Ovary (tissue), 9 donors: ENCODE measurements around the gene ZNF543. TPM values are rescaled to one million over a fixed set of nuclear protein-coding genes. Genes with fewer than 3 reads are reported as not detected.

Source experiments
- DNase-seq, 5 donors: peaks; one replicate each; pipeline ENCODE4 v3.0.0-alpha.2; 2019 to 2020
- H3K27ac ChIP-seq, 2 donors: fragments of 200-600 bp; one replicate each; pipeline versions ENCODE4 v1.5.1 to v1.8.0; 2019 to 2022
- H3K27me3 ChIP-seq: fragments of 200-600 bp; one replicate; pipeline ENCODE4 v1.8.0; 2022
- H3K36me3 ChIP-seq: fragments of 200-600 bp; sonication (generic); one replicate; pipeline ENCODE4 v1.5.1; 2019
- H3K4me1 ChIP-seq: one replicate; pipeline ENCODE4 v1.8.1; 2013; ENCODE audit warnings: mild to moderate bottlenecking, moderate library complexity; ENCODE audit not compliant: insufficient read depth
- H3K4me3 ChIP-seq: fragments of 200-600 bp; sonication (generic); one replicate; pipeline ENCODE4 v1.5.1; 2017
- H3K9me3 ChIP-seq, 2 donors: fragments of 200-600 bp in 1 of 2; sonication (generic) in 1 of 2; one replicate each; pipeline versions ENCODE4 v1.5.1 to v1.8.1; 2013 to 2019; ENCODE audit warnings: mild to moderate bottlenecking in 1 of 2, moderate library complexity in 1 of 2
- EP300 ChIP-seq: sonication (generic); formaldehyde crosslinking; IDR thresholded peaks from one replicate; pipeline ENCODE4 v1.6.1; 2017; ENCODE audit warnings: antibody characterized with exemption
- POLR2A ChIP-seq: fragments of 450-650 bp; IDR thresholded peaks from one replicate; pipeline ENCODE4 v1.6.1; 2017; ENCODE audit warnings: antibody characterized with exemption, mild to moderate bottlenecking, moderate library complexity
- WGBS, 3 donors: extraction: QIAGEN DNeasy Blood & Tissue Kit in 1 of 3; methylation state at CpG; one replicate each; pipeline versions ENCODE4 v1.1.5 to v1.1.7; 2013 to 2017; 5-methylcytosine and 5-hydroxymethylcytosine counted together
- intact Hi-C, 4 donors: fragments of 100-400 bp; cut with DNase I; formaldehyde crosslinking; loops; one replicate each; pipeline versions ENCODE4 v1.11.0 to v1.15.1; 2022 to 2023
- polyA plus RNA-seq, 2 donors: library from polyadenylated mRNA; stranded (reverse); fragments of 200-250 nt in 1 of 2; fragments of 350-450 nt in 1 of 2; fragmentation: Illumina TruSeq in 1 of 2; extraction: RNeasy Lipid Tissue Mini Kit (QIAGEN cat#74804) in 1 of 2; gene quantifications; one replicate each; pipeline ENCODE4 v1.2.3, GENCODE V29; 2013 to 2014
- total RNA-seq, 7 donors: library from RNA; depleted of rRNA in 2 of 7; stranded (reverse); fragments of >200 nt in 2 of 7; fragmentation: NEBNext Ultra II Directional in 3 of 7; extraction: Animal tissue kit (Norgen Biotek cat#: 25700) in 3 of 7; gene quantifications; one replicate each; pipeline versions ENCODE4 v1.1.0 to v1.2.4, GENCODE V29; 2016 to 2023
- TF ChIP-seq, protein P1 (sequence below), 3 donors: fragments of 450-650 bp in 2 of 3; fragments of 200-600 bp in 1 of 3; IDR thresholded peaks; one replicate each; pipeline versions ENCODE4 v1.5.1 to v1.8.0; 2016 to 2022; ENCODE audit warnings: antibody characterized with exemption in 3 of 3, mild to moderate bottlenecking in 1 of 3
- donor health status: DM: no; HTN: no; CAD: no; lungs with moderate emphysema.
- donor health status: DM: no; HTN: no; CAD: no.
- donor health status: Bipolar disorder and iron deficiency.
- donor health status: DM: yes; HTN: yes; CAD: no.
- donor health status: DM: no; HTN: no; CAD: no.
- donor health status: DM: yes; HTN: yes; CAD: no.

The ZNF543 gene
- total and polyA plus RNA-seq, 9 donors = 4.0 to 12.9 (median 9.3) TPM

DNA sequence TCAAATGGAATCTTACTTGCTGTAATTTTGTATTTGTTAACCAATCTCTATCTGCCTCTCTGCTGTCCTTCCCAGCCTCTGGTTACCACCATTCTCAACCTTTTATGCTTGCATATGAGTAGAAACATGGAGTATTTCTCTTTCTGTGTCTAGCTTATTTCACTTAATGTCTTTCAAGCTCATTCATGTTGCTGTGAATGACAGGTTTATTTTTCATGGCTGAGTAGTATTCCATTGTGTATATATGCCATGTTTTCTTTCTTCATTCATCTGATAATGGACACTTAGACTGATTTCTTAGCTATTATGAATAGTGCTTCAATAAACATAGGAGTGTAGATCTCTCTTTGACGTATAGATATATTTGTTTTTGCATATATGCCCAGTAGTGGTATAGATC lies 26.6 kb upstream of the ZNF543 start:
- DNase-seq = no peak
- H3K9me3 ChIP-seq = peaks cover 9 to 47% of the 10 kb centered on the region in 2 donors
- H3K27me3 ChIP-seq = no peaks in the 10 kb centered on the region
- TF ChIP-seq, protein P1, sequence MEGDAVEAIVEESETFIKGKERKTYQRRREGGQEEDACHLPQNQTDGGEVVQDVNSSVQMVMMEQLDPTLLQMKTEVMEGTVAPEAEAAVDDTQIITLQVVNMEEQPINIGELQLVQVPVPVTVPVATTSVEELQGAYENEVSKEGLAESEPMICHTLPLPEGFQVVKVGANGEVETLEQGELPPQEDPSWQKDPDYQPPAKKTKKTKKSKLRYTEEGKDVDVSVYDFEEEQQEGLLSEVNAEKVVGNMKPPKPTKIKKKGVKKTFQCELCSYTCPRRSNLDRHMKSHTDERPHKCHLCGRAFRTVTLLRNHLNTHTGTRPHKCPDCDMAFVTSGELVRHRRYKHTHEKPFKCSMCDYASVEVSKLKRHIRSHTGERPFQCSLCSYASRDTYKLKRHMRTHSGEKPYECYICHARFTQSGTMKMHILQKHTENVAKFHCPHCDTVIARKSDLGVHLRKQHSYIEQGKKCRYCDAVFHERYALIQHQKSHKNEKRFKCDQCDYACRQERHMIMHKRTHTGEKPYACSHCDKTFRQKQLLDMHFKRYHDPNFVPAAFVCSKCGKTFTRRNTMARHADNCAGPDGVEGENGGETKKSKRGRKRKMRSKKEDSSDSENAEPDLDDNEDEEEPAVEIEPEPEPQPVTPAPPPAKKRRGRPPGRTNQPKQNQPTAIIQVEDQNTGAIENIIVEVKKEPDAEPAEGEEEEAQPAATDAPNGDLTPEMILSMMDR (IDR thresholded peaks at IDR 0.05) = no peak
- no peak for TF ChIP-seq POLR2A
- no peak for TF ChIP-seq EP300
- H3K4me3 ChIP-seq = no peak overlapping the region
- H3K27ac ChIP-seq = no peak overlapping the region
- no peaks in the 10 kb centered on the region for H3K4me1 ChIP-seq
- intact Hi-C loops = no loop called here
- WGBS, 3 donors = 97 to 100% (median 98%) methylated on average over 1 of the region's 1 CpG
- peaks cover 20% of the 10 kb centered on the region for H3K36me3 ChIP-seq

DNA sequence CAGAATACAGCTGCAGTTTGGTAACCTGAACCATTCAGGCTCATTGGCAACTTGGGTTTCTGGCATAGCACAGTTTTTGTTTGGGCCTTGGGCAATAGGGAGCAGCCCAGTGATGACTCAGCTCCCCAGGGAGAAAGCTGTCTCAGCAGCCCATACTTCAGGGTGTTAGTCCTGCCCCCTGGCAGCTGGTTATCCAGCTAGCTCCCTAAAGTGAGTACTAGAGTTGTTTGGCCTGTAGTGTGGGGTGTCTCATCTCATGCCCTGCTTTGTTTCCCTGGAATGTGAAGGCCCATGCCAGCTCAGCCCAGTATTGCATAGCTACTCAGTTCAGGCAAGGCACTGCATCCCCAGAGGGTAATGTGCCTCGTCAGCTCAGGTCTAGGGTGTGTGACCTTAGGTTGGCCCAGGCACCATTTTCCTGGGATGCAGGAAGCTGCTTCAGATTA lies 18.2 kb upstream of the ZNF543 start:
- H3K27me3 ChIP-seq = no peaks in the 10 kb centered on the region
- peaks cover 4 to 19% of the 10 kb centered on the region in 2 donors for H3K9me3 ChIP-seq
- no peak overlapping the region for H3K4me3 ChIP-seq
- no peak overlapping the region for H3K27ac ChIP-seq
- H3K36me3 ChIP-seq = no peaks in the 10 kb centered on the region
- no peak for TF ChIP-seq POLR2A
- TF ChIP-seq, protein P1 (IDR thresholded peaks at IDR 0.05) = no peak
- TF ChIP-seq EP300 = no peak
- 88 to 93% (median 89%) methylated on average over 1 of the region's 1 CpG for WGBS, 3 donors
- no peaks in the 10 kb centered on the region for H3K4me1 ChIP-seq
- intact Hi-C loops = no loop called here
- DNase-seq = no peak

DNA sequence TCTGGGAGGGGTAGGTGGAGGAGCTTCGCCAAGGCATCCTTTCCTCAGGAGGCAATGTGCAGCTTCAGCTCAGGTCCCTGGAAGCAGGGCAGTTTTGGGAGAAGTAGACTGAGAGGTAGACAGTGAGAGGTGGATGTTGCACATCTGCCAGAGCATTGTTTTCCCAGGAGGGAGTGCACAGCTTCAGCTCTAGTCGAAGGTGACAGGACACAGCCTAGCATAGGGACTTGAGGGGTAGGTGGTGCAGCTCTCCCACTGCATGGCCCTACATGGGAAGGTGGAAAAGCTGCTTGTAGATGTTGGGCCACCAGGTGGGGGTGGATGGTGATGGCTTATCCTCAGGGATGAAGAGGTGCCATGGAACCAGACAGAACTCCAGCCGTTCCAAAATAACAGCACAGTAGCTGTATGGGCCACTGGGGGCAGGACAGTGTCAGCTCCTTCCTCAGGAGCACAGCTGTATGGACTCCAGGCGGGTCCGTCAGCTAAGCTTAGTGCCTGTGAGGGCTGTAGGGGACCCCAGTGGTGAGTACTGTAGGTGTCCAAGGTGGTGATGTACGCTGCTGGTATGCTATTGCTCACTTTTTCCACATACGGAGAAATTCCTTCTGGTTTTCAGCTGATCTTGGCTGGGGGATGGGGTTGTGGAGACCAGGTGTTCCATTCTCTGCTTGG lies 17.4 kb upstream of the ZNF543 start:
- no peak overlapping the region for H3K4me3 ChIP-seq
- no peaks in the 10 kb centered on the region for H3K36me3 ChIP-seq
- 78 to 91% (median 78%) methylated on average over 7 of the region's 7 CpGs for WGBS, 3 donors
- H3K27ac ChIP-seq = no peak overlapping the region
- TF ChIP-seq POLR2A (no peak), EP300 (no peak)
- TF ChIP-seq, protein P1 (IDR thresholded peaks at IDR 0.05) = no peak
- peaks cover 4 to 19% of the 10 kb centered on the region in 2 donors for H3K9me3 ChIP-seq
- no peaks in the 10 kb centered on the region for H3K27me3 ChIP-seq
- intact Hi-C loops = no loop called here
- no peak for DNase-seq
- H3K4me1 ChIP-seq = no peaks in the 10 kb centered on the region

DNA sequence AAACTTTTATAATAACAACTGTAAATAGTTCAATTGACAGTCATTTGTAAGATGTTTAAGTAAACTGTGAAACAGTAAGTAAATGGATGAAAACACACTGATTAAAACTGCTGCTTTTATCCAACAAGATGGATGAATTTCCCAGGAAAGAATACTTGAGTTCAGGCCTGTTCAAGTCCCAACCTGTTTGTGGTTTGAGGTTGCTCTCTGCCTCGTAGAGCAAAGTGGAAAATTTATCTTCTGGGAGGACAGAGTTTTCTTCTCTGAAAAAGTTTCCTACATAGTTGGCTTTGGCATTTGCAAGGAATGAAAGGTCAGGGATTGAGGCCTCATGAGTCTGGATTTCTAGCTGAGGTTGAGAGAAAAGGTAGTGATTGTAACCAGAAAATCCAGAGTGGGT lies 15.2 kb upstream of the ZNF543 start:
- intact Hi-C loops = no loop called here
- DNase-seq = no peak
- Histone ChIP-seq H3K4me3 (no peak overlapping the region), H3K4me1 (no peaks in the 10 kb centered on the region), H3K36me3 (no peaks in the 10 kb centered on the region), H3K27ac (no peak overlapping the region), H3K27me3 (no peaks in the 10 kb centered on the region), H3K9me3 (peaks cover 4 to 15% of the 10 kb centered on the region in 2 donors)
- TF ChIP-seq, protein P1 (IDR thresholded peaks at IDR 0.05) = no peak
- TF ChIP-seq POLR2A = no peak
- TF ChIP-seq EP300 = no peak
- 0% methylated on average over 1 of the region's 1 CpG for WGBS, 3 donors
